Left colon (tissue), 2 donors: Measurements from ENCODE around the gene THAP6. TPM values are rescaled to one million over a fixed set of nuclear protein-coding genes. Genes with fewer than 3 reads are reported as not detected.
"Not testable (repeated sequence)": the region's sequence is repeated elsewhere in the genome, so short reads cannot be mapped to it uniquely, and the experiment has no call there.

Source experiments
- ATAC-seq: fragments of 200-7000 bp; cut with Tn5 transposase; one replicate; pipeline ENCODE4 v1.9.1; 2020; ENCODE audit warnings: mild to moderate bottlenecking, moderate library complexity
- DNase-seq, 2 donors: peaks; one replicate each; pipeline ENCODE4 v3.0.0-alpha.2; 2020
- intact Hi-C, 2 donors: fragments of 100-400 bp; cut with DNase I in 1 of 2; cut with micrococcal nuclease in 1 of 2; formaldehyde crosslinking; loops; one replicate each; pipeline versions ENCODE4 v1.11.2 to v1.14.0; 2022; cut with DNase I, micrococcal nuclease
- total RNA-seq, 2 donors: library from RNA; stranded (reverse); fragmentation: NEBNext Ultra II Directional; extraction: Animal tissue kit (Norgen Biotek cat#: 25700); gene quantifications; one replicate each; pipeline ENCODE4 v1.2.1, GENCODE V29; 2021
- donor health status: DM: no; HTN: no; CAD: no.
- donor health status: DM: yes; HTN: yes; CAD: no.

THAP6 gene
- total RNA-seq, 2 donors from 2014 or later, result 13.7 to 21.4 TPM

- intact Hi-C loops, result no loop called here
- DNase-seq (peak in 1 of 2 donors; percentile 15), ATAC-seq (peak; percentile 18)
These were observed 808 bp downstream of the THAP6 start for GRCh38 chr4:75514949-75515612.

GRCh38 chr4:75516144-75516543 is 1.9 kb downstream of the THAP6 start:
- no peak for DNase-seq
- ATAC-seq, result no peak
- intact Hi-C loops, result no loop called here

GRCh38 chr4:75519452-75519851 is 5.2 kb downstream of the THAP6 start:
- intact Hi-C loops, DNase-seq, ATAC-seq: not testable (repeated sequence)

GRCh38 chr4:75525086-75525485 is 10.8 kb downstream of the THAP6 start:
- no peak for ATAC-seq

GRCh38 chr4:75525910-75526309 is 11.6 kb downstream of the THAP6 start:
- ATAC-seq, result no peak
- intact Hi-C loops, result no loop called here
- no peak for DNase-seq

More at GRCh38 chr4:75525086-75525485, 10.8 kb downstream of the THAP6 start:
- intact Hi-C loops, result no loop called here
- no peak for DNase-seq

GRCh38 chr4:75527482-75527881 is 13.2 kb downstream of the THAP6 start:
- DNase-seq, result no peak
- ATAC-seq, result no peak
- intact Hi-C loops, result no loop called here

GRCh38 chr4:75530556-75531322 is 16.5 kb downstream of the THAP6 start:
- DNase-seq, result no peak
- intact Hi-C loops, result no loop called here

GRCh38 chr4:75531536-75532143 is 17.4 kb downstream of the THAP6 start:
- intact Hi-C loops, ATAC-seq, DNase-seq: not testable (repeated sequence)

More at GRCh38 chr4:75530556-75531322, 16.5 kb downstream of the THAP6 start:
- ATAC-seq, result no peak

GRCh38 chr4:75533339-75533887 is 19.1 kb downstream of the THAP6 start:
- intact Hi-C loops, DNase-seq: not testable (repeated sequence)

GRCh38 chr4:75533926-75534325 is 19.7 kb downstream of the THAP6 start:
- DNase-seq, intact Hi-C loops, ATAC-seq: not testable (repeated sequence)

More at GRCh38 chr4:75533339-75533887, 19.1 kb downstream of the THAP6 start:
- ATAC-seq, result not testable (repeated sequence)

GRCh38 chr4:75537308-75537707 is 23.0 kb downstream of the THAP6 start:
- DNase-seq, intact Hi-C loops, ATAC-seq: not testable (repeated sequence)

GRCh38 chr4:75542824-75543223 is 28.6 kb downstream of the THAP6 start:
- intact Hi-C loops, result no loop called here
- no peak for ATAC-seq
- no peak for DNase-seq

GRCh38 chr4:75544220-75544619 is 29.9 kb downstream of the THAP6 start:
- intact Hi-C loops, DNase-seq, ATAC-seq: not testable (repeated sequence)

GRCh38 chr4:75544870-75545269 is 30.6 kb downstream of the THAP6 start:
- ATAC-seq (no peak), DNase-seq (no peak)
- intact Hi-C loops, result no loop called here

GRCh38 chr4:75545526-75545925 is 31.3 kb downstream of the THAP6 start:
- no peak for DNase-seq
- intact Hi-C loops, result no loop called here
- no peak for ATAC-seq

- intact Hi-C loops, result no loop called here
- no peak for ATAC-seq
- peak in 1 of 2 donors; percentile 43 for DNase-seq
These were observed 33.5 kb downstream of the THAP6 start for GRCh38 chr4:75547647-75548387.

GRCh38 chr4:75549019-75549418 is 34.7 kb downstream of the THAP6 start:
- intact Hi-C loops, result no loop called here
- ATAC-seq, result no peak

GRCh38 chr4:75552452-75552851 is 38.2 kb downstream of the THAP6 start:
- ATAC-seq, result no peak
- DNase-seq, result no peak
- intact Hi-C loops, result no loop called here

More at GRCh38 chr4:75549019-75549418, 34.7 kb downstream of the THAP6 start:
- no peak for DNase-seq
